Neural cell (in vitro differentiated cells): ENCODE measurements around the gene FGF5.

Source experiments
- EP300 ChIP-seq: fragments of 450-650 bp; conservative IDR thresholded peaks from 2 replicates; pipeline ENCODE4 v1.6.1; 2014; ENCODE audit warnings: antibody characterized with exemption, mild to moderate bottlenecking, moderate library complexity; ENCODE audit not compliant: poor library complexity, severe bottlenecking
- TF ChIP-seq, protein P1 (sequence below): fragments of 450-650 bp; IDR thresholded peaks from 2 replicates; pipeline ENCODE4 v1.5.1; 2014; ENCODE audit warnings: antibody characterized with exemption, mild to moderate bottlenecking, moderate library complexity; ENCODE audit not compliant: poor library complexity, severe bottlenecking

DNA sequence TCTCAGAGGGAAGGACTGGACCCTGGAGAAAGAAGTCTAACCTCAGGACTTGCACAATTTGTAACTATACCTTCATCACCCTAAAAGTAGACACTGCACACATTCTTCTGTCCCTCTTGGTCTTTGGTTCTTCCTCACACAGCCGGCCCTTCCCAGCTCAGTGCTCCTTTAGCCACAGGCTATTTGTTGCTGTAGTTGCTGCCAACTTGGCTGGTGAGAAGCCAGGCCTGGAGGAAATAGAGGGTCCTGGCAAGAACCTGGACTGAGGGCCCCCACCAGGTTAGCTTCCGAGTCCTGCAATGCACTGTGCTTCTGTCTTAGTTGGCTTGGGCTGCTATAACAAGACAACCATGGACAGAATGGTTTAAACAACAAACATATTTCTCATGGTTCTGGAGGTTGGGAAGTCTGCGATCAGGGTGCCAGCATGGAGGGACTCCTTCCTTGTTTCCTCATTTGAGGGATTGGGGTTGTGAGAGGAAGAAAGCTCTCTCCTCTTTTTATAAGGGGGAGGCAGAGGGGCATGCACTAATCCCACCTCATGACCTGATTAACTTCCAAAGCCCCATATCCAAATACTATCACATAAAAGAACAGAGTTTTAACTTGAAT lies 4.4 kb upstream of the FGF5 start:
- TF ChIP-seq, protein P1, sequence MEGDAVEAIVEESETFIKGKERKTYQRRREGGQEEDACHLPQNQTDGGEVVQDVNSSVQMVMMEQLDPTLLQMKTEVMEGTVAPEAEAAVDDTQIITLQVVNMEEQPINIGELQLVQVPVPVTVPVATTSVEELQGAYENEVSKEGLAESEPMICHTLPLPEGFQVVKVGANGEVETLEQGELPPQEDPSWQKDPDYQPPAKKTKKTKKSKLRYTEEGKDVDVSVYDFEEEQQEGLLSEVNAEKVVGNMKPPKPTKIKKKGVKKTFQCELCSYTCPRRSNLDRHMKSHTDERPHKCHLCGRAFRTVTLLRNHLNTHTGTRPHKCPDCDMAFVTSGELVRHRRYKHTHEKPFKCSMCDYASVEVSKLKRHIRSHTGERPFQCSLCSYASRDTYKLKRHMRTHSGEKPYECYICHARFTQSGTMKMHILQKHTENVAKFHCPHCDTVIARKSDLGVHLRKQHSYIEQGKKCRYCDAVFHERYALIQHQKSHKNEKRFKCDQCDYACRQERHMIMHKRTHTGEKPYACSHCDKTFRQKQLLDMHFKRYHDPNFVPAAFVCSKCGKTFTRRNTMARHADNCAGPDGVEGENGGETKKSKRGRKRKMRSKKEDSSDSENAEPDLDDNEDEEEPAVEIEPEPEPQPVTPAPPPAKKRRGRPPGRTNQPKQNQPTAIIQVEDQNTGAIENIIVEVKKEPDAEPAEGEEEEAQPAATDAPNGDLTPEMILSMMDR: no peak
- TF ChIP-seq EP300: no peak
